PC-3 (cell line): ENCODE measurements around the gene SH3RF3. TPM values are rescaled to one million over a fixed set of nuclear protein-coding genes. Genes with fewer than 3 reads are reported as not detected.

Experiments used
- ATAC-seq: fragments of 200-7000 bp; cut with Tn5 transposase; 2 replicates; pipeline ENCODE4 v1.9.1; 2020; ENCODE audit warnings: mild to moderate bottlenecking, moderate library complexity
- BruUV-seq: library from RNA; stranded (reverse); fragments of 400-500 nt; replicated peaks from 2 replicates; lab custom pipeline; 2021; lab: Mats Ljungman, UMichigan
- CTCF ChIA-PET: fragments of 300-600 bp; sonication (Branson Sonifier 250); formaldehyde crosslinking; loops from one replicate; lab custom pipeline; 2022; ENCODE audit warnings: antibody characterized with exemption; lab: Charles Lee
- POLR2A ChIA-PET: fragments of 300-600 bp; sonication (Branson Sonifier 250); formaldehyde crosslinking; loops from one replicate; lab custom pipeline; 2022; ENCODE audit warnings: antibody characterized with exemption; ENCODE audit not compliant: unreplicated experiment; lab: Charles Lee
- DNase-seq: peaks from one replicate; pipeline ENCODE4 v3.0.0-alpha.2; 2015
- H2AFZ ChIP-seq: fragments of 300-600 bp; sonication (generic); 2 replicates; pipeline ENCODE4 v1.6.0; 2016; ENCODE audit warnings: antibody characterized with exemption, low read length
- H3F3A ChIP-seq: fragments of 300-600 bp; sonication (generic); one replicate; pipeline ENCODE4 v1.6.0; 2017; ENCODE audit warnings: antibody characterized with exemption, low read length, control low read depth, mild to moderate bottlenecking; ENCODE audit not compliant: unreplicated experiment
- H3K27ac ChIP-seq: fragments of 300-600 bp; sonication (generic); 2 replicates; pipeline ENCODE4 v1.5.1; 2016; ENCODE audit warnings: mild to moderate bottlenecking, low read length
- H3K27me3 ChIP-seq: fragments of 300-600 bp; sonication (generic); 2 replicates; pipeline ENCODE4 v1.6.1; 2016; ENCODE audit warnings: low read length, mixed read lengths
- H3K36me3 ChIP-seq: fragments of 300-600 bp; sonication (generic); 2 replicates; pipeline ENCODE4 v1.6.1; 2016; ENCODE audit warnings: low read depth, mixed run types, low read length, mixed read lengths
- H3K4me1 ChIP-seq: fragments of 300-600 bp; sonication (generic); 2 replicates; pipeline ENCODE4 v1.5.1; 2016; ENCODE audit warnings: low read length; ENCODE audit not compliant: insufficient read depth
- H3K4me2 ChIP-seq: fragments of 300-600 bp; sonication (generic); 2 replicates; pipeline ENCODE4 v1.6.0; 2016; ENCODE audit warnings: low read length
- H3K4me3 ChIP-seq: fragments of 300-600 bp; sonication (generic); 2 replicates; pipeline ENCODE4 v1.5.1; 2016; ENCODE audit warnings: mild to moderate bottlenecking, low read length, mixed read lengths
- H3K79me2 ChIP-seq: fragments of 300-600 bp; sonication (generic); 2 replicates; pipeline ENCODE4 v1.6.1; 2017; ENCODE audit warnings: low read length, mixed read lengths
- H3K9ac ChIP-seq: fragments of 300-600 bp; sonication (generic); 2 replicates; pipeline ENCODE4 v1.6.0; 2016; ENCODE audit warnings: mild to moderate bottlenecking, low read length
- H3K9me2 ChIP-seq: fragments of 300-600 bp; sonication (generic); replicated peaks from 2 replicates; pipeline ENCODE4 v1.6.1; 2016; ENCODE audit warnings: mixed run types, low read length, mixed read lengths
- H3K9me3 ChIP-seq: fragments of 300-600 bp; sonication (generic); 2 replicates; pipeline ENCODE4 v1.6.1; 2016; ENCODE audit warnings: low read length, mixed read lengths
- H4K20me1 ChIP-seq: fragments of 300-600 bp; sonication (generic); 2 replicates; pipeline ENCODE4 v1.6.1; 2016; ENCODE audit warnings: low read length, mixed read lengths
- EZH2 ChIP-seq: fragments of 300-600 bp; sonication (generic); IDR thresholded peaks from one replicate; pipeline ENCODE4 v1.6.1; 2017; ENCODE audit warnings: antibody characterized with exemption, mild to moderate bottlenecking, low read length; ENCODE audit not compliant: unreplicated experiment
- EZH2phosphoT487 ChIP-seq: fragments of 300-600 bp; sonication (generic); IDR thresholded peaks from 2 replicates; pipeline ENCODE4 v1.6.1; 2018; ENCODE audit warnings: mild to moderate bottlenecking, antibody characterized with exemption, low read length, borderline replicate concordance
- intact Hi-C: fragments of 100-400 bp; cut with micrococcal nuclease; formaldehyde crosslinking; loops from 2 replicates; pipeline ENCODE4 v1.9.0; 2023
- total RNA-seq: library from RNA; depleted of rRNA; stranded (reverse); fragments of >200 nt; gene quantifications from 2 replicates; pipeline ENCODE4 v1.2.3, GENCODE V29; 2014
- TF ChIP-seq, protein P1 (sequence below): fragments of 300-600 bp; sonication (generic); conservative IDR thresholded peaks from 2 replicates; pipeline ENCODE4 v1.5.1; 2017; ENCODE audit warnings: antibody characterized with exemption, low read depth, mild to moderate bottlenecking, low read length

Gene SH3RF3
- total RNA-seq, 1 experiment from 2014 or later: 11.7 TPM

DNA sequence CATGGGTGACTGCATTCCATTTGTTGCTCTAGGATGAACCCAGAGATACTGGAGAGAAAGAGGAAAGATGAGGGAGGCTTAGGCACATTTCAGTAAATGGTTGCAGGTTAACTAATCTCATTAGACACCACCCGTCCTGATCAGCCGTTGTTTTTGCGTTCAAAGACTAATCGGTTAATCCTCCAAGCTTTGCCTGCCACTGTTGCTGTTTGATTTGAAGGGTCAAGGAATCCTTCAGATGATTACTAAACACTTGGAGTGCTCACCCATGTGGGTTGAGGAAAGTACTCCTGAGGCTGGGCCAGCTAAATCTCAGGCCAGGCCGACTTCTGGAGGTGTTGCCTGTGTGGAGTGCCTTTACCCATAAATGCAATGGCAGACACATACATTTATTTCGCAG, 8.6 kb downstream of the SH3RF3 start:
- H3K9me2 ChIP-seq: no peaks in the 10 kb centered on the region
- H3K4me2 ChIP-seq: no peak overlapping the region
- H3K9me3 ChIP-seq: no peaks in the 10 kb centered on the region
- H3K4me3 ChIP-seq: no peak overlapping the region
- H3K4me1 ChIP-seq: peaks cover 12% of the 10 kb centered on the region; the same call in 1 of the 2 replicates
- no peak overlapping the region for H3K27ac ChIP-seq
- no peaks in the 10 kb centered on the region for H3F3A ChIP-seq
- H3K36me3 ChIP-seq: no peaks in the 10 kb centered on the region
- DNase-seq (no peak), ATAC-seq (no peak)
- no peak overlapping the region for H3K9ac ChIP-seq
- H3K27me3 ChIP-seq: no peaks in the 10 kb centered on the region
- no peak overlapping the region for H2AFZ ChIP-seq
- ChIA-PET POLR2A (no interaction called here), CTCF (no interaction called here)
- BruUV-seq: no TSS peak
- TF ChIP-seq EZH2phosphoT487 (no peak), EZH2 (no peak)
- TF ChIP-seq, protein P1, sequence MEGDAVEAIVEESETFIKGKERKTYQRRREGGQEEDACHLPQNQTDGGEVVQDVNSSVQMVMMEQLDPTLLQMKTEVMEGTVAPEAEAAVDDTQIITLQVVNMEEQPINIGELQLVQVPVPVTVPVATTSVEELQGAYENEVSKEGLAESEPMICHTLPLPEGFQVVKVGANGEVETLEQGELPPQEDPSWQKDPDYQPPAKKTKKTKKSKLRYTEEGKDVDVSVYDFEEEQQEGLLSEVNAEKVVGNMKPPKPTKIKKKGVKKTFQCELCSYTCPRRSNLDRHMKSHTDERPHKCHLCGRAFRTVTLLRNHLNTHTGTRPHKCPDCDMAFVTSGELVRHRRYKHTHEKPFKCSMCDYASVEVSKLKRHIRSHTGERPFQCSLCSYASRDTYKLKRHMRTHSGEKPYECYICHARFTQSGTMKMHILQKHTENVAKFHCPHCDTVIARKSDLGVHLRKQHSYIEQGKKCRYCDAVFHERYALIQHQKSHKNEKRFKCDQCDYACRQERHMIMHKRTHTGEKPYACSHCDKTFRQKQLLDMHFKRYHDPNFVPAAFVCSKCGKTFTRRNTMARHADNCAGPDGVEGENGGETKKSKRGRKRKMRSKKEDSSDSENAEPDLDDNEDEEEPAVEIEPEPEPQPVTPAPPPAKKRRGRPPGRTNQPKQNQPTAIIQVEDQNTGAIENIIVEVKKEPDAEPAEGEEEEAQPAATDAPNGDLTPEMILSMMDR: no peak
- H4K20me1 ChIP-seq: peaks cover 36% of the 10 kb centered on the region
- intact Hi-C loops: loop anchor here (10.0 kb wide), 1 partner anchor 107 kb away; no protein-coding TSS in a partner anchor
- H3K79me2 ChIP-seq: peaks cover 99% of the 10 kb centered on the region

- no peaks in the 10 kb centered on the region for H3K36me3 ChIP-seq
- ChIA-PET CTCF (no interaction called here), POLR2A (no interaction called here)
- no peak overlapping the region for H3K4me3 ChIP-seq
- TF ChIP-seq EZH2: no peak
- no peak for TF ChIP-seq EZH2phosphoT487
- TF ChIP-seq, protein P1: no peak
- no TSS peak for BruUV-seq
- no peak overlapping the region for H3K27ac ChIP-seq
- no peak overlapping the region for H3K4me2 ChIP-seq
- H2AFZ ChIP-seq: no peak overlapping the region
- no peak overlapping the region for H3K9ac ChIP-seq
- no peaks in the 10 kb centered on the region for H3K9me3 ChIP-seq
- H3K9me2 ChIP-seq: no peaks in the 10 kb centered on the region
- H3K27me3 ChIP-seq: no peaks in the 10 kb centered on the region
- no peak for DNase-seq
- intact Hi-C loops: loop anchor here (10.0 kb wide), 1 partner anchor 106 kb away; no protein-coding TSS in a partner anchor
- no peaks in the 10 kb centered on the region for H3F3A ChIP-seq
- H3K79me2 ChIP-seq: peaks cover 97% of the 10 kb centered on the region
- no peak for ATAC-seq
- H4K20me1 ChIP-seq: peaks cover 29% of the 10 kb centered on the region
- peaks cover 8% of the 10 kb centered on the region; the same call in 1 of the 2 replicates for H3K4me1 ChIP-seq
Measured at GRCh38 chr2:109138449-109138848, 9.4 kb downstream of the SH3RF3 start.

DNA sequence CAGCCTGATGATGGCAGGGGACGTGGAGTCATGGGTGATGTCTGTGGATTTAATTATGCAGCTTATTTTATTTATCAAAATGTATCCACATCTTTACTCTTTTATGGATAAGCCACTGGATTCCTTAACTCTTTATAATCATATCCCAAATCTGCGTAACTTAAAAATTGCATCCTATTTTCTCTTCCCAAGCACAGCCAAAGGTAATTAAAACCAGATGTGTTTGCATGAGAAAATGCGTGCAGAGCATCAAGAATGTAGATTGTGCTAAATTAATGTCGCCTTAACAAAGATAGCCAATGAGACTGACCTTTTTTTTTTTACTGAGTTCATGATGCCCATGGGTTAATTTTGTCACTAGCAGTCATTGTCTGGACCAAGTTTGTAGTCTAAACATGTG, 10.0 kb downstream of the SH3RF3 start:
- H2AFZ ChIP-seq: no peak overlapping the region
- no peaks in the 10 kb centered on the region for H3F3A ChIP-seq
- no peak overlapping the region for H3K4me2 ChIP-seq
- H3K27ac ChIP-seq: no peak overlapping the region
- ChIA-PET POLR2A (no interaction called here), CTCF (no interaction called here)
- no peak overlapping the region for H3K9ac ChIP-seq
- TF ChIP-seq EZH2phosphoT487: no peak
- no peak overlapping the region for H3K4me3 ChIP-seq
- DNase-seq (no peak), ATAC-seq (no peak)
- BruUV-seq: no TSS peak
- no peaks in the 10 kb centered on the region for H3K36me3 ChIP-seq
- no peaks in the 10 kb centered on the region for H3K9me3 ChIP-seq
- peaks cover 24% of the 10 kb centered on the region for H4K20me1 ChIP-seq
- no peaks in the 10 kb centered on the region for H3K27me3 ChIP-seq
- no peaks in the 10 kb centered on the region for H3K9me2 ChIP-seq
- peaks cover 96% of the 10 kb centered on the region for H3K79me2 ChIP-seq
- H3K4me1 ChIP-seq: peaks cover 8% of the 10 kb centered on the region; the same call in 1 of the 2 replicates
- intact Hi-C loops: loop anchor here (10.0 kb wide), 1 partner anchor 106 kb away; no protein-coding TSS in a partner anchor
